Superior temporal gyrus (tissue), 1 donor: ENCODE data around the gene DHRS13.

ENCODE experiments used
- DNase-seq: peaks from one replicate; pipeline ENCODE4 v3.0.0-alpha.2; 2016; ENCODE audit errors: extremely low spot score

The DHRS13 gene, protein sequence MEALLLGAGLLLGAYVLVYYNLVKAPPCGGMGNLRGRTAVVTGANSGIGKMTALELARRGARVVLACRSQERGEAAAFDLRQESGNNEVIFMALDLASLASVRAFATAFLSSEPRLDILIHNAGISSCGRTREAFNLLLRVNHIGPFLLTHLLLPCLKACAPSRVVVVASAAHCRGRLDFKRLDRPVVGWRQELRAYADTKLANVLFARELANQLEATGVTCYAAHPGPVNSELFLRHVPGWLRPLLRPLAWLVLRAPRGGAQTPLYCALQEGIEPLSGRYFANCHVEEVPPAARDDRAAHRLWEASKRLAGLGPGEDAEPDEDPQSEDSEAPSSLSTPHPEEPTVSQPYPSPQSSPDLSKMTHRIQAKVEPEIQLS

DNA sequence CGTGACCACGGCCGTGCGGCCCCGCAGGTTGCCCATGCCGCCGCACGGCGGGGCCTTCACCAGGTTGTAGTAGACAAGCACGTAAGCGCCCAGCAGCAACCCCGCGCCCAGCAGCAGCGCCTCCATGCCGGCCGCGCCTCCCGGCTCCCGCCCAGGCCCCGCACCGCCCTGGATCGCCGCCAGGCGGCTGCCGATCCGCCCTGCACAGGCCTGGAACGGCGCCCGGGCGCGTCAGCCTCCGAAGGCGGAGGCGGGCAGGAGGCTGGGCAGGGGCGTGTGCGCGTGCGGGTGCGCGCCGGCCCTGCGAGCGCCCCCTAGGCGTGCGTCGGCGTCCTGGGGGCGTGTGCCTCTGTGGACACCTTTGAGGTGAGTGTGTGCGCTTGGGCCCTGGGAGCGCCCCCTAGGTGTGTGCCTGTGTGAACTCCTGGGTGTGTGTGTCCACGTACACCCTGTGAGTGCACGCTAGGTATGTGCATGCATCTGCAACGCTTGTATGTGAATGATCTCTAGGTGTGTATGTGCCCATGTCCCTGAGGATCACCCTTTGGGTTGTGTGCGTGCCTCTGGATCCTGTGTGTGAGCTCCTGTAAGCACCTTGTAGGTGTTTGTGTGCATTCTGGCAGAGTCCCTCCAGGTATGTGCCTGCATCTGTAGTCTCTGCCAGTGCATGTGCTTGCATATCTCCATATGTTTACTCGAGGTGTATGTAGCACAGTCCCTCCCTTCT is at the start of gene DHRS13:
TSS of gene DHRS13 (minus strand) at position 261 of the 727 bp plus-strand sequence. CDS start at position 126, 135 bp downstream.
- peak; percentile 82 for DNase-seq

DNA sequence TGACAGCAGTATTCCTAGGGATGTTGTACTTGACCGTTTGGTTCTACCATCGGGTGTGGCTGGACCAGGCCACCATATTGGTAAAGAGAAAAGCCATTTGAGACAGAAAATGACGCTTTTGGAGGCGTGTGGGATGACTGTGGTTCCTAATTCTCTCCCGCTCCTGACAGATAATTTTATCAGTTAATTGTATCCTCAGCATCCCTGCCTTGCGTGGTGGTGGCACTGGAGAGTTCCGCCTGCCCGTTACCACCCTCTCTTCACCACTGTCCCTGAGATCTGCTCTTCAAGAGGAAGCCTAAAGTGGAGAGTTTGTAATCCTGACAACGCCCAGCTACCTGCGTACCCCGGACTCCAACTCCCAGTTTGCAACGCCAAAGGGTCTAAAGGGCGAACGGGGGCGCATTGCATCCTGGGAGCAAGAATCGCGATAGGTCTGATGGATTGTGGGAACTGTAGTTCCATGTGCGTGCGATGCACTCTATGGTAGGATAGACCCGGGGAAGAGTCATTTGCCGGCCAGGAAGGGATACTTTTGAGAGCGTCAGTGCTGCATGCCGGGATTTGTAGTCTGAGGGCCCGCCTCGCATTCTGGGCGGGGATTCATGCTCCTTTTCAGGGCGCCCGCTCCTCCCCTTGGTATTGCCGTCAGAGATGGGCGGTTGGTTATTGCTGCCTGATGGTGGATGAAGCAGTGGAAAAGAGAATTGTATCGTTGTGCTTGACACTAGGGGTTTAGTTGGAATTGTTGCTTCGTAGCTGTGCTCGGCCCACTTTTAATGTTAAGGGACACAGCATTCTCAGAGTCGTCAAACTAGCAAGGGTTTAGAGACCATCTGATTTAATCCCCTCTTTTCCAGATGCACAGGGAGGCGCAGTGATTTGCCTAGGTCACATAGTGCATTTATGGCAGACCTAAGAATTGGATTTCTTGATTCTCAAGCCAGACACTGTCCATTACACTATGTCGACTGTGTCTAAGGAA is 49.4 kb upstream of the DHRS13 start:
- peak; percentile 100 for DNase-seq

DNA sequence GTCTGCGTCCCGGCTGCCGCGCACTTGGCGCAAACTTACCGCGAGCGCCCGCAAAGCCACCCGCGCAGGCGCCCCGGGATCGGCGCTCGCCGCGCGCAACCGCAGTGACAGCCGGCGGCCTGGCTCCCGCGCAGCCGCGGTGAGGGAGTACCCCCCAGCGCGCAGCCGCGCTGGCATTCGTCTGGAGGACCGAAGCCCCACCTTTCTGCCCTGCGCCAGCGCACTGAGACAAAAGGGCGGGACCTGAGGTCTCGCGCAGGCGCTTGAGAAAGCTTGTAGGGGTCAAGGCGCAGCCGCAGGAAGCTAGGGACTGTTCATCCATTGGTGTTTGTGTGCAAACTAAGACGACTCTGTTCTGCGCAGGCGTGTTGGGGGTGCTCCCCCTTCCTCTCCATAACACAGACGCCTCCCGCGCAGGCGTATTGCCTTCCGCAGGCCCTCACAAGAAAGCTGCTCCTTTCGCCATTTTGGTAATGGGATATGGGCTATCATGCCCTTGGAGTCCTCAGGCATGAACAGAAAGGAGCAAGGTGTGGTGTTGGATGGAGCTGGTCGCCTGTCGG is 48.6 kb upstream of the DHRS13 start, which contains the start of gene PHF12:
TSS of gene PHF12 (minus strand) at position 91 of the 563 bp plus-strand sequence. CDS start 558 bp downstream, outside the sequence.
- peak; percentile 100 for DNase-seq

DNA sequence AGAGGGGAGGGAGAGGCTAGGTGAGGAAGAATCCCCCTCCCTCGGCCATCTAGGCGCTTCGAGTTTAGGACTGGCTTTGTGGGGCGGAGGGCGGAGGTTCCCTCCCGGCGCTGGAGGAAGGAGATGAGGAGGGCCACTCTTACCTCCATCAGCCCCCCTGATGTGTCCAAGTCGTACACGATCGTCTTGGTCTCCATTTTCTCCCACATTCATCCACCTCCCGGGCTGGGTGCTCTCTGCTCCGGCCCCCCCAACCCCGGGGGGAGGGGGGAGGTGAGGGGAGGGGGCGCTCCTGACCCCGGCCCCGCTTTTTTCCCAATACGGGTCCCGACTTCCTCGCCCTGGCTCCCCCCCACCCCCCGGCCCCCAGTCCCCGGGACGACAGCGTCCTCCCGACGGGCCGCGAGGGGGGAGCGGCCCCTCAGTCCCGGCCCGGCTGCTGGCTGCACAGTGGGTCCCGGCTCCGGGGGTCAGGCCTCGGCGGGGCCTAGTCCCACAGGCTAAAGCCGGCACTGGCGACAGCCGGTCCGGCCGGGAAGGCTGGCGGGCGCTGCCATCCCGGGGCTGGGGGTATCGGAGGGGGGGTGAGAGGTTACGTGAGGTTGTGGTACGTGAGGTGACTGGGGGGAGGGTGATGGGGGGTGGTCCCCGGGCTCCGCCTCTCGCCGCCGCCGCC is 48.0 kb upstream of the DHRS13 start:
- no peak for DNase-seq

DNA sequence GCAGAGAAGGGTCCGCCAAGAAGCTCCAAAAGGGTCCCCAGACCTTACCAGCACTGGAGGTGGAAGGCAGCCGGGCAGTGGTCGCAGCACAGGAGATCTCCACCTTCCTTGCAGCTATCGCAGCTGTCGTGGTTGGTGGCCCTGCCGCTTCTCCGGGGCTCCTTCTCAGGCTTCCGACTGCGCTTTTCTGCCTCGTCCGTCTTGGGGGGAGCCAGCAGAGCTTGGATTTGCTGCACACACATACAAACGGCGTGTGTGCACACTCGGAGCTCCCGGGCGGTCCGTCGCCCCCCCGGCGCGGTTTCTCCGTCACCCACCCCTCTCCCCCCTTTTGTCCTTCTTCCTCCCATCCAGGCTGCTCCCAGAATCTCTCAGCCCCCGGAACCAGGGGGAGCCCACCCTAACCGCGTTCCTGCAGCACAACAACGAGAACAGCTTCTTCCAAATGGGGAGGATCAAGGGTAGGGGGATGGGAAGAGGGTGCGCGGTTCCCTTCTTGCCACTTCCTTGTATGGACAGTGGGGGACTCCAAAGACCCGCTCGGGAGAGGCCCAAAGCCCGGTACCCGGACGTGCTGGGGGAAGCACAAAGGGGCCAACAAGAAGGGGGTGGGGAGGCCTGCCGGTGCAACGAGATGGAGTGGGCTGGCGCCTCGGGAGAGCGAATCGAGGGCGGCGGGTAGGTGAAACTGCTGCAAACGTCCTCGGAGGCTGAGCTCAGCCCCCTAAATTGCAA is 47.3 kb upstream of the DHRS13 start:
- peak; percentile 21 for DNase-seq

DNA sequence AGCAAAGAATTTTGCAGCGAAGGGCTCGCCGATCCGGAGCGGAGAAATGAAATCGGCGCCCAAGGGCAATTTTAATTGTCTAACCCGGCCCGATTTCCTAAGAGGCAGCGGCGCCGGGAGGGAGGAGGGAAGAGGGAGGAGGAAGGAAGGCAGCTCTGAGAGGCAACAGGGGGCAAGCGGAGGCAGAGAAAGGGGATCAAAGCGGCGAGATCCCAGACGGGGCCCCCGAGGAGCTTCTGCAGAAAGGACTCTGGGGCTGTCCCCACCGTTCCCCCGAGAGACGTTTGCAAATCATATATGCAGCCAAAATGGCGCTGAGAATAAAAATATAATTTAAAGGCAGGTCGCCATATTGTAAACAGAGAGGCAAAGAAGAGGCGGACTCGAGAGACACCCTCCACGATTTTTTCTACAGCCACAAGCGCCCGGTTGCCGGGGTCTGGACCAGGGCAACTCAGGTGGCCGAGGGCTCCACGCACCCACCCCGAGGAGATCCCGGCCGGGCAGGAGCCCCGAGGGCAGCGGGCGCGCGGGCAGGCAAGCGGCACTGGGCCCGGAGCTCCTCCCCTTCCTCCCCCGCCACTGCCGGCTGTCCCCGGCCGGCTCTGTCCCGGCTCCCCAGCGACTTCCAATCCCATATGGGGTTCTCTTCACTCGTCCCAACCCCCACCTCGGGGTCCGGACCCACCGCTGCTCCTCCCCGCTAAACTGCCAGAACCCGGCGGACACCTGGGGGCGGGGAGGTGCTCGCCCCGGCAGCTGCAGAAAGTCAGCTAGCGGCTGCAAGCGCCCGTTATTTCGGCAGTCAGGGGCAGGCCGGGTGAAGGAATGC is 46.5 kb upstream of the DHRS13 start:
- peak; percentile 77 for DNase-seq

DNA sequence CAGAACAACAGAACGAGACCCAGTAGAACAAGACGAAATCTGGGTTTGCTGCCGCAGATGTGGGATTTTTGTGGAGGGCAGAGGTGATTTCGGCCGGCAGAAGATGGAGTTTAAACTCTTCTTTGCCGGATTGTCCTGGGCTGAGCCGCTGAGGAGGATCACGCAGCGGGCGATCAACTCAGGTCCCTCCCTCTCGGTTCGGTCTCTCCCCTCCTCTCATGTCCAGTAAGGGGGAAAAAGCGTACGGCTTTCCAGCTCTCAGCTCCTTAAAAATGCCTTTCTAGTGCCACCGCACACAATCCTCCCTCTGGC is 46.0 kb upstream of the DHRS13 start:
- no peak for DNase-seq

DNA sequence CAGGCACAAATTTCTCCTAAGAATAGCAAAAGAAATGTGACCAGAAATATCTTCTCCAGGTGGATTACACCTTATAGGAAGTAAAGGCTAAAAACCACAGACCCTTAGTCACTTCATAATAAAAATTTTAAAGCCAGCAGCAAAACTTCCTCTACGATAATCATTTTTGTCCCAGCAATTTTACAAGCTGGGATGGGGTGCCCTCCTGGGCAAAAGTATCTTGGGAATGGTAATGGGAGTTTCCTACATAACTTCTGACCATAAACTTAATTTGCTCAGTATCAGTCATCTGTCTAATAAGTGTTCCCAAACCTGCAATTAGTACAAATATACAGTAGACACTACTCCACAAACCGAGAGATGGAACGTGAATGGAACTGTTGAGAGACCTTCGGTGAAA is 45.5 kb upstream of the DHRS13 start:
- DNase-seq, result no peak

DNA sequence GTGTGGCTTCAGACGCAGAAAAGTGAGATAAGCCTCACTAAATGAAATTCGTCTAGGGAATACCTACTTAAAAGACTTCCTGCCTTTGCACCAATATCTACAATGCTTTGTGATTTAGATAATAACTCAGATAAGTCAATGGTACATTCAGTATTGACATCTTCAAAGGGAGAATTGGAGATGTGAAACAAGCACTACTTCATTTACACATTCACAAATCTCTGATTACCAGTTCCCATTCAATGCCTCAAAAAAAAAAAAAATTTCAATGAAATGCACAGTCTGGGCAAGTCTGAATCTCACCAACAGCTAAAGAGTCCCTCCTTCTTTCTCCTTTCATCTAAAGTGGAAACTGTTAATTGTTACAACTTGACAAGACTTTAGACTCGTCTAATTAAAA is 44.8 kb upstream of the DHRS13 start:
- no peak for DNase-seq

DNA sequence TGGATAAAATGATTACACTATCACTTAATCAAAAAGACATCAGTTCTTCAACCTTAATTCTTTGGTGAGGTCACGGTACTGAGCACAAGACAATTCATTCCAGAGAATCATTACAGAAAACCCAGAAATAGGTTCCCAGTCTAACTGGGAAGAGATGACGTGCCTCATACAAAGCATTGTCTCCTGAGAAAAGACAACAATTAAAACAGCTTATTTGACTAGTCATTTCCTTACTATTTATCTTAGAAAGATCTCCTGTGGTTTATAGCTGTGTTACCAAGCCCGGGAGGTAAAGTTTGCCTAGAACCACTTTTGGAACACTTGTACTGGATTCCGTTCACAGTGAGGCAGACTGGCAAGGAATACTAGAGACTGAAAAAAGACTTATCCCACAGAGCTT is 43.4 kb upstream of the DHRS13 start:
- DNase-seq, result no peak

DNA sequence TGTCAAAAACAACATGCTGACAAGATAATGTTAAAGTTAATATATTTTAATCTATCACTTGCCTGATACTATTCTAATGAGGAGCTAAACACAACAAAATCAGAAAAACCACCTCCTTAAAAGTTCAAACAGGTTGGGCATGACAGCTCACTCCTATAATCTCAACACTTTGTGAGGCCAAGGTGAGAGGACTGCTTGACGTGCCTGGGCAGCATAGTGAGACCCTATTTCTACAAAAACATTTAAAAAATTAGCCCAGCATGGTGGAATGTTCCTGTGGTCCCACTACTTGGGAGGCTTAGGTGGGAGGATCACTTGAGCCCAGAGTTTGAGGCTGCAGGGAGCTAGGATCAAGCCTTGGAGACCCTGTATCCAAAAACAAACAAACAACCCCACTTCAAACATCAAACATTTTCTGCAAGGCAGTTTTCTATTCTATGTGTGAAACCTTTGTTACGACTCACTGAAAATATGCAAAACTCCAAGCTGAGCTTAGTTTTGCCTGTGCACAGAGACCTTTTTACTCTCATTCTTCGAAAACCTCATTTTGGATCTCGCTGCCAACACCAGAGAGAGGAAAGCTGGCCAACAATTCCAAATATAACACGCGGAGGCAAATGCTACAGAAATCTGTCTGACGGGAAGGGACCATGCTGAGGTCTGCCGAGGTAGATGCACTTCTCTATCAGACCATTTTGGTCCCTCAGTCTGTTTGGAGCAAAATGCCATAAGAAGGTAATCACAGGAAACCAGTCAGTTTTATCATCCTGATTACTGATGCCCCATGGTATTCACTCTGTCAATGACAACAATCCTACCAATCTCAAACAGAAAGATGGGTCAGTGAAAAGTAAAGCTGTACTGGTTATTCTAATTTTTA is 42.2 kb upstream of the DHRS13 start:
- DNase-seq, result peak; percentile 64

DNA sequence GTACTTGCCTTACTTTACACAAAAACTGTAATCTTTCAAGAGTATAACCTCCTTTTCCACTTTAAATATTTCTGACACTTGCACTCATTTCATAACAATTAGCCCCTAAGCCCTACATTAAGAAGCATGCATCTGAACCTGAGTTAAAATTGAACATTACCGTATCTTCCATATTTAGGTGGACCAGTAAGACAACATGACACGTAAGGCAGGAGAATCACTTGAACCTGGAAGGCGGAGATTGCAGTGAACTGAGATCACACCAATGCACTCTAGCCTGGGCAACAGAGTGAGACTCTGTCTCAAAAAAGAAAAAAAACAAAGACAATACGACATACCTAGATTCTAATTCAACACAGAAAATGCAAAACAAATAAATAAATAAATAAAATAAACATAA is 41.5 kb upstream of the DHRS13 start:
- no peak for DNase-seq

DNA sequence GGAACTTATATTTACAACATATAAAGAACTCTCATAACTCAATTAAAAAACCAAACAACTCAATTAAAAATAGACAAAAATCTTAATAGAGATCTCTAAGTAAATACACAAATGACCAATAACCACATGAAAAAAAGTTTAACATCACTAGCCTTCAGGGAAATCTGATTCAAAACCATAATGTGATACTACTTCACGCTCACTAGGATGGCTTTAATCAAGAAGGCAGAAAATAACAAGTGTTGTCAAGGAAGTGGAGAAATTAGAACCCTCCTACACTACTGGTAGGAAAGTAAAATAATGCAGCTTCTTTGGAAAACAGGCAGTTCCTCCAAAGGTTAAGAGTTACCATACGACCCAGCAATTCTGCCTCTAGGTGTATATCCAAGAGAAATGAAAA is 40.0 kb upstream of the DHRS13 start:
- no peak for DNase-seq

DNA sequence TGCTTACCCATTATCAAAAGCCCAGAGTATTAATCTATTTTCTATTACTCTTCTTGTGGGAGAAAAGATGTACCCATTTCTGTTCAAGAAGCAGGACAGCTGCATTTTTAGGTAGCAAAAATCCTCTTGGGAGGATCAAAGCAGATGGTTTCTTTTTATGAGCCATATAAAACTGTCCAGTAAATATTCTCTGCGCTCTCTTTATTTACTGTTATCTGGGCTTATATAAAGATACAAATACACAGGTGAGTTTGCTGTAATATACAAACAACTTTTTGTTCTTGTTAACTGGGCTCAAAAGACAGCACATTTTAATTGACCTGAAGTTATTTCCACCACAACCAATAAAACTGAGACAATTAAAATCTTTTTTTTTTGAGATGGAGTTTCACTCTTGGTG is 38.4 kb upstream of the DHRS13 start:
- DNase-seq, result no peak

DNA sequence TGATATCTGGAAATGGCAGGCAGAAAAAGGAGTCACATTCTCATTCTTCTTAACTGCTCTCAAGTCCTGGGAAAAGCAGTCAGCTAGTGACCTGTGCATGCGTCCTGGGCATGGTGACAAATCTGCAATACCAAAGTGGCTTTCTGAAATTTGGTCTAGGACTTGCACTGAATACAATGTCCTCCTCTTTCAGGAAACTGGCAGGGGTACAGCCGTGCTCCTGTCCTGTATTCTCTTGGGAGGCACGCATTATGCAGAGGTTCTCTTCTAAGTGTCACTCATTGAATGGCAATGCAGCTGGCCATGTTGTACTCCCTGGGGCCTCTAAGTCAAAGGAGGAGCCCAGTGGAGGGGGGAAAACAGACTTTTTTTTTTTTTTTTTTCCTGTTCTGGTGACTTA is 37.8 kb upstream of the DHRS13 start:
- peak; percentile 35 for DNase-seq

DNA sequence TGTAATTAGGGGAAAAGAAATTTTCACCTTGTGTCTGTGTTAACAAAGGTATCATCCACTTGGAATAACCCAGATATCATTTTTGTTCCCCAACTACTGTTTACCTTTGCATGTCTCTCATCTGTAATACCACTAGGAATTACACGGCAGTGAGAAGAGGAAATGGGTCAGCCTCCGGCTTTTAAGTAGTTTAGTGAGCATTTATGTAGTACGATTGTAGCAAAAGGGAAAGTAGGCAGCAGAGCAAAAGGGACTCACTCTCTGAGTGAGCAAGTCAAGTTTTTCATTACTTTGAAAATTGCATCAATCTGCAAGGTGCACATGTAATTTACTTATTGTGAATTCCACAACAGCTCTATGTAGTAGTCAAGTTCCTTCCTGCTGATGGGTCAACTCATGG is 37.3 kb upstream of the DHRS13 start:
- peak; percentile 22 for DNase-seq

DNA sequence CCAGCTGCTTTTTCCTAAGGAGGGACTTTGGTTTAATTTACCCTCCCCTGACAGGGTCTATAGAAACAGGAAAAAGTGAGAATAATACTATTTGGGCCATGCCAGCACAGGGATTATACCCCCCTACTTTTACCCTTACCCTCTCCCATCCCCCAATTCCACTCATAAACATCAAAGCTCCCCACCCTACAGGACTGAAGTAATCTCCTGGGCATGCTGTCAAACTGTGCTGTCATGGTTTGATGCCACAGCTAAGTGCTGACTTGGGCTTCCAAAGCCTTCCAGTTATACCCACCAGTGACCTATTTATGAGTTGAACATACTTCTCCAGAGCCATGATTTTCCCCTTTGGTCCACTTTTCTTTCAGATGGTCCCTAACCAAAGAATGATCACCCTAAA is 35.7 kb upstream of the DHRS13 start:
- DNase-seq, result peak; percentile 68

DNA sequence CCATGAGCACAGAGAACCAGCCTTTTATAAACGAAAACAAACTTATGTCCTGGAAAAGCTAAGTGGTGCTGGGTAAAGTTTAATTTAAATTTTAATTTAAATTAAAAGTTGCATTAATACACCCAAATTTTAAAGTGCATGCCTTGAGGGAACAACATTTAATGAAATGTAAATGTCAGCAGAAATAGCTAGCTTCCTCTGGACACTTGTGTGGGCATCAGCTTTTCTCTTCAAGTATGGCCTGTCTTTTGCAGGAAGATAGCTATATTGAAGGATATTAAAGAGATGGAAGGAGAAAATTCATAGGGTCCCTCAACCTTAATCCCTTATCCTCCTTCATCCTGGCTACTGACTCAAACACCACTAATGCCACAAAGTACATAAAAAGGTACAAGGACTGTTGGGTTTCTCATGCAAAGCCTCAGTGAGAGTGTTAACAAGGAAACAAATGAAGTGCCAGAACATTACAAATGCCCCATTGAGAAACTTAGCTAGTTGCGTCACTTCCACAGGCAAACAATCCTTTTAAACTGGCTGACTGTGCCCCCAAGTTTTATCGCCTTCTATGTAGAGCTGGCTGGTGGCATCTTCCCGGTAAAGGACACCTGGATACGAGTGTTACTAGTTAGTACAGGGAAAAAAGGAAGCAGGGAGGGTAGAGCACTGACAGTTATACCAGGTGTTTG is 34.3 kb upstream of the DHRS13 start:
- DNase-seq, result peak; percentile 94
